Colonic mucosa (tissue), 4 donors: ENCODE results near the gene ST6GALNAC6. TPM values are rescaled to one million over a fixed set of nuclear protein-coding genes. Genes with fewer than 3 reads are reported as not detected.
A peak's percentile ranks its signal among the peaks of the same experiment; 100 is the strongest.

Experiments
- DNase-seq: peaks from one replicate; pipeline ENCODE4 v3.0.0-alpha.2; 2020
- H3K27ac ChIP-seq: fragments of 200-600 bp; one replicate; pipeline ENCODE4 v1.8.0; 2021
- H3K27me3 ChIP-seq: fragments of 200-600 bp; one replicate; pipeline ENCODE4 v1.8.0; 2021
- H3K36me3 ChIP-seq: fragments of 200-600 bp; one replicate; pipeline ENCODE4 v1.8.0; 2021
- H3K4me1 ChIP-seq: fragments of 200-600 bp; one replicate; pipeline ENCODE4 v1.8.0; 2021; ENCODE audit warnings: mild to moderate bottlenecking
- H3K4me3 ChIP-seq: fragments of 200-600 bp; one replicate; pipeline ENCODE4 v1.8.0; 2021
- H3K9ac ChIP-seq, 2 donors: one replicate each; pipeline ENCODE4 v1.7.0; 2013; ENCODE audit warnings: control low read depth in 2 of 2, low read depth in 2 of 2, low read length in 2 of 2
- H3K9me3 ChIP-seq: fragments of 200-600 bp; one replicate; pipeline ENCODE4 v1.8.0; 2021
- intact Hi-C: fragments of 100-400 bp; cut with DNase I; formaldehyde crosslinking; loops from one replicate; pipeline ENCODE4 v1.14.1; 2022
- total RNA-seq, 2 donors: library from RNA; stranded (reverse); fragmentation: NEBNext Ultra II Directional in 1 of 2; extraction: Animal tissue kit (Norgen Biotek cat#: 25700) in 1 of 2; gene quantifications; one replicate each; pipeline ENCODE4 v1.2.1, GENCODE V29; 2021
- TF ChIP-seq, protein P1 (sequence below): fragments of 200-600 bp; IDR thresholded peaks from one replicate; pipeline ENCODE4 v1.8.0; 2022; ENCODE audit warnings: antibody characterized with exemption, mild to moderate bottlenecking
- donor health status: healthy.
- donor health status: DM: no; HTN: no; CAD: no.
- donor health status: DM: no; HTN: no; CAD: no.

The ST6GALNAC6 gene
- total RNA-seq, 2 donors from 2014 or later, result 251 to 279 TPM

DNA sequence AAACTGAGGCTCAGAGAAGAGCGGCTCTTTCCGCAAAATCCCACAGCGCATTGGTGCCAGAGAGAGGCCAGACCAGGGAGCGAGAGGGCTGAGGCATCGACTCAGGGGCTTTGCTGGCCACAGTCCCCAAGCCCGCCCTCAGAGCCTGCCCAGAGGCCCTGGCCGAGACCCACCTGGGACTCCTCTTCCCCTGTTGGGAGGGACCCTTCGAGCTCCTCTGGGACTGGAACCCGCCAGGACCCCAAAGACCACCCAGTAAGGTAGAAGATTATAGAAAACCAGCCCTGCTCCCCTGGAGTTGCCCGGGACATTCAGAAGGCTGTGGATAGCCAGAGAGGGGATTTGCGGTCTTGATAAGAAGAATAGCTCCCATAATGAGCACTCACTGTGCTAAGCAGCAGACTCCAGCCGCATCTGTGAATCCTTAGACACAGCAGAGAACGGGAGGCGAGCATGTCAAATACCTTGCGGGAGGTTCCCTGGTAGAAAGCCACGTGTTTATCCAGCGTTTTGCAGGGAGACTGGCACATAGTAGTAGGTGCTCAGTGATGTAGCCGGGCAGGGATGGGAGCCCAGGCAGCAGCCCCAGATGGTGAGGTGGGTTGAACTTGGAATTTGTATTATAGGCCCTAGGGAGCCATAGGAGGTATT lies 21.3 kb downstream of the ST6GALNAC6 start:
- peak overlapping the region; percentile 58 to 70 for H3K9ac ChIP-seq
- TF ChIP-seq, protein P1, sequence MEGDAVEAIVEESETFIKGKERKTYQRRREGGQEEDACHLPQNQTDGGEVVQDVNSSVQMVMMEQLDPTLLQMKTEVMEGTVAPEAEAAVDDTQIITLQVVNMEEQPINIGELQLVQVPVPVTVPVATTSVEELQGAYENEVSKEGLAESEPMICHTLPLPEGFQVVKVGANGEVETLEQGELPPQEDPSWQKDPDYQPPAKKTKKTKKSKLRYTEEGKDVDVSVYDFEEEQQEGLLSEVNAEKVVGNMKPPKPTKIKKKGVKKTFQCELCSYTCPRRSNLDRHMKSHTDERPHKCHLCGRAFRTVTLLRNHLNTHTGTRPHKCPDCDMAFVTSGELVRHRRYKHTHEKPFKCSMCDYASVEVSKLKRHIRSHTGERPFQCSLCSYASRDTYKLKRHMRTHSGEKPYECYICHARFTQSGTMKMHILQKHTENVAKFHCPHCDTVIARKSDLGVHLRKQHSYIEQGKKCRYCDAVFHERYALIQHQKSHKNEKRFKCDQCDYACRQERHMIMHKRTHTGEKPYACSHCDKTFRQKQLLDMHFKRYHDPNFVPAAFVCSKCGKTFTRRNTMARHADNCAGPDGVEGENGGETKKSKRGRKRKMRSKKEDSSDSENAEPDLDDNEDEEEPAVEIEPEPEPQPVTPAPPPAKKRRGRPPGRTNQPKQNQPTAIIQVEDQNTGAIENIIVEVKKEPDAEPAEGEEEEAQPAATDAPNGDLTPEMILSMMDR, result no peak
- no peaks in the 10 kb centered on the region for H3K36me3 ChIP-seq
- peaks cover 23% of the 10 kb centered on the region for H3K4me1 ChIP-seq
- intact Hi-C loops, result loop anchor here (10.0 kb wide), 1 partner anchor 73 kb away; the partner anchor contains the start of gene FPGS
- DNase-seq, result no peak
- peak overlapping the region; percentile 56 for H3K27ac ChIP-seq
- no peaks in the 10 kb centered on the region for H3K27me3 ChIP-seq
- H3K9me3 ChIP-seq, result no peaks in the 10 kb centered on the region
- peak overlapping the region; percentile 51 for H3K4me3 ChIP-seq

DNA sequence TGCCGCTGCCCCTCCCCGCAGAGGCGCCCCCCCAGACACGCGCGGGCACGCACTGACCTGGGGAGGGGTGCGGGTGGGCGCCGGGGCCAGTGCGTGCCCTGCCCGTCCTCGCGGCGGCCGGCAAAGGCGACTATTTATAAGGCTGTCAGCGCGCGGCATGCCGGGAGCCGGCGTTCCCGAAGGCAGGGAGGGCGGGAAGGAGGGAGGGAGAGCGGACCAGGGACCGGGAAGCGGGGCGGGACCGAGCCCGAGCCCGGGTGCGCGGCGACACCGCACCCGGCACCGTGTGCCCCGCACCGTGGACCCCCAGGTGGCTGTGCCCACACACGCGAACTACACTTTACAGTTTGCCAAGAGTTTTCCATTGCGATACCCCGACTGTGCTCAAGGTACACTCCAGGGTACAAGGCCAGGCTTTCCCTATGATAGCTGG lies 21.8 kb downstream of the ST6GALNAC6 start, which contains the start of gene AK1:
TSS of gene AK1 (minus strand) at position 110 of the 433 bp plus-strand sequence. CDS start 3,058 bp downstream, outside the sequence.
- Histone ChIP-seq H3K4me1 (peaks cover 23% of the 10 kb centered on the region), H3K27ac (peak within 1 kb of the TSS; percentile 56), H3K9ac (peak within 1 kb of the TSS; percentile 58 to 70), H3K27me3 (no peaks in the 10 kb centered on the region), H3K36me3 (no peaks in the 10 kb centered on the region), H3K4me3 (peak within 1 kb of the TSS; percentile 51), H3K9me3 (no peaks in the 10 kb centered on the region)
- peak; percentile 89 for DNase-seq
- TF ChIP-seq, protein P1, result no peak
- intact Hi-C loops, result loop anchor here (10.0 kb wide), 1 partner anchor 73 kb away; the partner anchor contains the start of gene FPGS

DNA sequence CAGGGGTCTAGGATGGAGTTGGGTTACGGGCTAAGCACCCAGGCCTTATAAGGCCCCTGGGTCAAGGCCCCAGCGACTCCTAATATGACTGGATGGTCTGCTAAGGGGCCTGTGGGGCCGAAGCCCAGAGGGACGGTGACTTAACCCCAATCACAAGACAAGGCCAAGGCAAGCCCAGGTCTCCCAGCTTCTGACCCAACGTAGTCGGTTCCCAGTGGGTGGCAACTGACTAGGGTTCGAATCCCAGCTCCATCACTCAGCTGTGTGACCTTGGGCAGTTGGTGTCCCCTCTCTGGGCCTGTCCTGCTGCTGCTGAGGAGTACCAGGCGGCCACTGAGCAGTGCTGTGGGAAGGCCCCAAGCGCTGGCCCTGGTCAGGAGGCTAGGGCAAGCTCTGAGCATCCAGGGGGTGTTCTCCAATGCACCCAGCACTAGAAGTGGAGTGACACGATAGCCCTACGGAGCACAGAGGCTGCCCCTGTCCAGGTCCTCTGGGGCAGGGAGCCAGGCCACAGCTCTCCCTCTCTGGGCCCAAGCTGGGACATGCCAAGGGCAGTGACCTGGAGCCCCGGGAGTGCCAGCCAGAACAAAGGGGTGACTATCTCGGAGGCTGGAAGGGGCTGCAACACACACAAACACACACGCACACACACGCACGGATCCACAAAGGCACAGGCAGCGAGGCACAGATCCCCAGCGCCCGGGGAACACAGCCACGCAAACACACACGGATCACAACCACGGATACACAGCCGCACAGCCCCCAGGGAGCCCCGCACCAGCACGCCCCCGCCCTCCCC lies 22.4 kb downstream of the ST6GALNAC6 start:
- peak overlapping the region; percentile 58 to 70 for H3K9ac ChIP-seq
- peak; percentile 36 for DNase-seq
- TF ChIP-seq, protein P1, result no peak
- no peaks in the 10 kb centered on the region for H3K27me3 ChIP-seq
- H3K9me3 ChIP-seq, result no peaks in the 10 kb centered on the region
- H3K27ac ChIP-seq, result peak overlapping the region; percentile 56
- intact Hi-C loops, result loop anchor here (10.0 kb wide), 1 partner anchor 72 kb away; the partner anchor contains the start of gene FPGS
- H3K4me3 ChIP-seq, result peak overlapping the region; percentile 51
- peaks cover 23% of the 10 kb centered on the region for H3K4me1 ChIP-seq
- H3K36me3 ChIP-seq, result no peaks in the 10 kb centered on the region

DNA sequence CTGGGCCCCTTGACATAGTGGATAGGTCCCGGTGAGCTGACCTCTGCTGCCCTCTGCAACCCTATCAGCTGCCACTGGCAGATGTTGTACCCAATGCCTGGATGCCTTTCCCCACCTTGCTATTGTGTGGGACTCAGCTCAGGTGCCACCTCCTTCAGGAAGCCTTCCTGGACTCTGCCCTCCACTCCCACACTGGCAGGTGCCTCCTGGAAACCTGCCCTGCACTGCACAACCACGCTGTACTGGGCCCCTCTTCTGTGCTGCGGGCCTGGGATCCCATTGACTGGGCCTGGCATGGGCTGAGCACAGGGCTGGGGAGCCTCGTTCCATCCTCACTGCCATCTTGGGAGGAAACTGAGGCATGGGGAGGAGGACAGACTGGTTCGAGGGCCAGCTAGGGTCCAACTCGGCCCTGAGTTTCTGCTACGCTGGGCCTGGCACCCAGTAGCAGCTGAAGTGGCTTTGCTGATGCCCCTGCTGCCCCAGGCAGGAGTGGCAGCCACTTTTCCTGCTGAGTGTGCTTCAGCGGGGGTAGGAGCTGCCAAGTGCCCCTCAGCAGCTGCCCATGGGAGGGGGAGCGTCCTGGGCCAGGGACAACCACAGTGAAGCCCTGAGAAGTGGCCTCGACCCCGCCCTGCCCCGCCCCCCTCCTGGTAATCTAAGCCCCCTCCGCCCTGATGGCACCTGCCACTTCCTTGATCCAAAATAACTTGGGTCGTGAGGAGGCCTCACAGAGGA lies 23.2 kb downstream of the ST6GALNAC6 start:
- intact Hi-C loops, result loop anchor here (10.0 kb wide), 1 partner anchor 71 kb away; the partner anchor contains the start of gene FPGS
- TF ChIP-seq, protein P1, result no peak
- peaks cover 23% of the 10 kb centered on the region for H3K4me1 ChIP-seq
- peak; percentile 74 for DNase-seq
- H3K27me3 ChIP-seq, result no peaks in the 10 kb centered on the region
- peak overlapping the region; percentile 56 for H3K27ac ChIP-seq
- H3K9ac ChIP-seq, result peak overlapping the region; percentile 58 to 59
- no peaks in the 10 kb centered on the region for H3K36me3 ChIP-seq
- H3K9me3 ChIP-seq, result no peaks in the 10 kb centered on the region
- no peak overlapping the region for H3K4me3 ChIP-seq
